Epithelial cell of prostate (primary cell): ENCODE data around the gene GRID1.

Experiments used
- DNase-seq: peaks from one replicate; pipeline ENCODE4 v3.0.0-alpha.2; 2011; ENCODE audit warnings: low read depth, low spot score
- H3K27ac ChIP-seq: fragments of 450-650 bp; 2 replicates; pipeline ENCODE4 v1.5.1; 2017; ENCODE audit warnings: mild to moderate bottlenecking

The GRID1 gene

DNA sequence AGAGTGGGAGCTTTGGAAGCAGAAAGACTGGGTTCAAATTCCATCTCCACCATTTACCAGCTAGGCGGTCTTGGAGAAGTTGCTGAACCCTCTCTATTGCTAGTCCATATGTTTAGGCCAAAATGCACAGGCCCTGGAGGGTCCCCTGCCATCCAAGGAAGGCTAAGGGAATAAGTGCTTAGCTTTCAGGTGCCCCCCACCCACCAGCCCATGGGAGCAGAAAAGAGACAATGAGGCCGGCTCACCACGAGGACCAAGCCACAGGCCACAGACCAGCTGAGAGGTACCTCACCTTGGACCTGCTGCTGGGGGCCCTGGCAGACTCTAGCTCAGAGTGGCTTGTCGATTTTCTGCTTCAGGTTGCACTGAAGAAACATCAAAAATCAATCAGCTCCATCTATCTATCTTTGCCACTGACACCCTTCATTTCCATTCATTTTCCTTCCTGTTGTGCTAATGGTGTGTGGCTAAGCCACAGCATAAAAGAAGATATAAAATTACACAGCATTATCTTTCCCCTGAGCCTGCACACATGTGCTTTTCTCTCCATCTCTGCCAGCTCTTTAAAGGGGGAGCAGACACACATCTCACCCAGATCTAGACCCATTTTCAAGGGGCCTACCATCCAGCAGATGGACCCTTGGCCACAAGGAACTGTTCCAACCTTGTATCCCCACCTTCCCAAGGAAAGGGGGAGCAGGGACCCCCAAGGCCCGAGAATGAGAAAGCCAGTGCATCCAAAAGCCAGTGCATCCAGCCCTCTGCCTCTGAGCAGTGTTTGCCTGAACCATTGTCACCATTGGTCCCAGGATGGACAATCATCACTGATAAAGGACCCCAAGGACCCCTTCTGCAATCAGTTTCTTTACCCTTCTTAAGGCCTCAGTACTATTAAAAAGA, 65.4 kb downstream of the GRID1 start:
- no peak for DNase-seq
- H3K27ac ChIP-seq = no peak overlapping the region

GRCh38 chr10:86300399-86300925, 66.1 kb downstream of the GRID1 start:
- no peak overlapping the region for H3K27ac ChIP-seq

DNA sequence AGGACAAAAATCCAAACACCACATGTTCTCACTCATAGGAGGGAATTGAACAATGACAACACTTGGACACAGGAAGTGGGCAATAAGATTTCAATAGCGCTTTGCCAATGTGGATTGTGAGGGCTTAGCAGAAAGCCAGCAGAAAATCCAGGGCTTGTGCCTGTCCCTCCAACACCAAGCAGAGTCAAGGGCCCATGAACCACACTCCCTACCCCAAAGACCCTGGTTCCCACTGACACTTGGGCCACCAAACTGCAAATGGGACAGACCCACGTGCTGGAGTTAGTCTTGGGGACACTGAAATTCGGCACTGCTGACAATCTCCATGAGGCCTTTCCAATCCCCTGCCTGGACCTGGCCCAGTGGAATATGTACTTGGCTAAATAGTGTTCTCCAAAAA, 67.0 kb downstream of the GRID1 start:
- no peak for DNase-seq

More at GRCh38 chr10:86300399-86300925, 66.1 kb downstream of the GRID1 start:
- no peak for DNase-seq

GRCh38 chr10:86298501-86299001, 68.0 kb downstream of the GRID1 start:
- no peak for DNase-seq
- H3K27ac ChIP-seq = no peak overlapping the region

More for the DNA sequence above, 67.0 kb downstream of the GRID1 start:
- H3K27ac ChIP-seq = no peak overlapping the region

DNA sequence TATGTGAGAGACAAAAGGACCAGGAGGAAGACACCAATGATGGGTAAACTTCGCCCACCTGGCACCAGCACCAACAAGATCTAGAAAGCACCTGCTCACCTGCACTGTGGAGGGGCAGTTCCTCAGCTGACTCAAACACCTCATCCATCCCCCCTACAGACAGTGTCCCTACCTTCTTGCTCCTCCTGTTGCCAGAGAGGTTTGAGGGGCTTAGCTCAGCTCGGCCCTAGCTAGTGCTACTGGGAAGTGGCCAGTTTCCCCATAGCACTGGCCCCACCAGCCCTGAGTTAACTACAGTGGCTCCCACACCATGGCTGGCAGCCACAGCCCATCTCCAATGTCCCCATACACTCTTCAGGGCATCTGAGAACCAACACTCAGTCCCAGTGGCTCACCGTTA, 70.8 kb downstream of the GRID1 start:
- no peak for DNase-seq
- no peak overlapping the region for H3K27ac ChIP-seq

- H3K27ac ChIP-seq = no peak overlapping the region
- DNase-seq = no peak
These were observed 71.2 kb downstream of the GRID1 start for GRCh38 chr10:86295351-86295750.

DNA sequence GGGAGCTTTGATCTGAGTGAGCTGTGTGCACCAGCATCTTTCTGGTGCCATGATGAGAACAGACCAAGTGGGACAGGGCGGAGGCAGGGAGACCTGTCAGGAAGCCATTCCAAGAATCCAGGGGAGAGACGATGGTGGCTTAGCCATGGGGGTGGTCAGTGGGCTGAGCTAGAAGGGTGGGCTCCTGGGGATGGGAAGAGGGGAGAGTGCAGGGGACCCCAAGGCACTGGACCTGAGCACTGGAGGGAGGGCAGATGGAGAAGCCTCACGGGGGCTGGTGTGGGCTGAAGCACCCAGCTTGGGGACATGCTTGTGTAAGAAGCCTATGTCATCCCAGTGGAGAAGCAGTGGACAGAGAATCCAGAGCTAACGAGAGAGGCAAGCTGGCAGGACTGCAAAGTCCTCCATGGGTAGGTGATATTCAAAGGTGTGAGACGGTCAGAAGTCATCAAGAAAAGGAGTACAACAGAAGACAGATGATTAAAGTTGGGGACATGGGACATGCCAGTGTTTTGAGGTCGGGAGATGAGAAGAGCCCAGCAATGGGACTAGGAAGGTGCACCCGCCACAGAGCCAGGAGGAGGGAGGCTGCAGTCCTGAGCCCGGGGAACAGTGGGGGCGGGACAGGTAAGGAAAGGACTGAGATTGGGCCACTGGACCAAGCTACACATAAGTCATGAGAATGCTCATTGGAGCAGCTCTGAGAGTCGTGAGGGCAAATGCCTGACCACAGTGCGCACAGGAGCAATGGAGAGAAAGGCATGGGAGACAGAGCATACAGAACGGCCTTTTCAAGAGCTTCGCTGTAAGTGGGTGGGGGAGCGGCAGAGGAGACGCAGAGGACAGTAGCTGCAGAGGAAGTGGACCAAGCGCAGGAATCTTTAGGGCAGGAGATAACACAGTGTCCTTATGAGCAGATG, 72.0 kb downstream of the GRID1 start:
- no peak for DNase-seq
- no peak overlapping the region for H3K27ac ChIP-seq

DNA sequence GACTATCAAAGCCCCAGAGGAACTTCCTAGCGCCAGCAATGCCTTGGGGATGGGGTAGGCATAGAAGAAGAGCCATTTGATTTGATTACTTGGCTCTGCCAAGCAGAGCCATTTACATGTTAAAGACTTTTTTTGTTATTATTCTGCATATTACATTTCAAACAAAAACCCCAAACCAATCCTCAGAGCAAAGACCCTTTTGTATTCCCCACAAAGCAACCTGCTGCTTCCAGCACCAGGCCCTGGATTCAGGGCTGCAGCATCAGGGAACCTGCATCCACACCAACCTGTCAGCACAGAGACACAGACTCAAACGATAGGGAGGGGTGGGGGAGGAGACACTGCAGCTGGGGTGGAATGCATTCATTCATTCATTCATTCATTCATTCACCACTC, 73.2 kb downstream of the GRID1 start:
- no peak for DNase-seq
- no peak overlapping the region for H3K27ac ChIP-seq

- no peak overlapping the region for H3K27ac ChIP-seq
- no peak for DNase-seq
These were observed 73.9 kb downstream of the GRID1 start for GRCh38 chr10:86292462-86293395.

DNA sequence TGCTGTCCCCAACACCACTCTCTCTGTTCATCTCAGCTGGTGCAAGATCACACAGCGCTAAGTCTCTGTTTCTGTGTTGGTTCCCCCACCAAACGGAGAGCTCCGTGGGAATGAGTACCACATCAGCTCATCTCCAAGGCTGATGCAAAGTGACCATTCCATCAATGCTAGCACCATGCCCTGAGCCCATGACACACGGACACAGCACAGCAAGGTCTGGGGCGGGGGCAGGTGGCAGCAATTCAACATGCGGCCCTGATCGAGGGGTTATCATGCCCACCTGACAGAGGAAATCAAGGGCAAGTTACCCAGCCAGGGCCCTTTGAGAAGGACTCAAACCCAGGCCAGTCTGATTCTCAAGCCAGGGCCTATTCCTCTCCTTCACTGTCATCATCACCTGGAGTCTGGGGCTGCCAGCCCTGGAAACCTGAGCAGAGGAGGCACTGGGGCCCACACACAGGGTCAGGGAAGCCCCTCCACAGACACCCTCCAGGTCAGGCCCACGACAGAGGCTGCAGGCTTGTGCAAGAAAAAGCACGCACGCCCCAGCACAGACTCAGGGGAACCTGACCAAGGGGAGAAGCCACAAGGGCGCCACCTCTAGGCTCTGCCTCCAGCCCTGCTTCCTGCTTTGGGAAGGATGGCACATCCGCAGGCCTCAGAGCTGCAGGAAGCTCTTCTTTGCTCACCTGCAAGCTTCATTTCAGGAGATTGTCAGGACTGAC, 74.8 kb downstream of the GRID1 start:
- no peak for DNase-seq
- H3K27ac ChIP-seq = no peak overlapping the region

- no peak for DNase-seq
- H3K27ac ChIP-seq = no peak overlapping the region
These were observed 75.5 kb downstream of the GRID1 start for GRCh38 chr10:86290933-86291615.

DNA sequence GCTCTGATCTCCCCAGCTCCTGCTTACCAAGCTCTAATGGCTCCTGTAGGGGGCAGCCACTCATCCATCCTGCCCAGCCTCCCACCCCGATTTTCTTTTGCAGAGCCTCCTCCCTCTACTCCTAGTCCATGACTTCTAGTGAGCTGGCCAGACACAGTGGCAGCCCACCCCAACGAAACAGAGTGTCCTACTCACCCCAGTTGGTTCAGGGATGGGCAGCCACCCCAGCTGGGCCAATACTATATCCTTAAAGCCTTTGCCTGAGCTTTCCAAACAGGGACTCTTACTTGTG, 77.1 kb downstream of the GRID1 start:
- no peak for DNase-seq
- no peak overlapping the region for H3K27ac ChIP-seq

- DNase-seq = no peak
- no peak overlapping the region for H3K27ac ChIP-seq
These were observed 77.7 kb downstream of the GRID1 start for GRCh38 chr10:86288695-86289576.

GRCh38 chr10:86287966-86288579, 78.5 kb downstream of the GRID1 start:
- DNase-seq = no peak
- no peak overlapping the region for H3K27ac ChIP-seq

- no peak for DNase-seq
- no peak overlapping the region for H3K27ac ChIP-seq
These were observed 79.3 kb downstream of the GRID1 start for GRCh38 chr10:86287110-86287793.

DNA sequence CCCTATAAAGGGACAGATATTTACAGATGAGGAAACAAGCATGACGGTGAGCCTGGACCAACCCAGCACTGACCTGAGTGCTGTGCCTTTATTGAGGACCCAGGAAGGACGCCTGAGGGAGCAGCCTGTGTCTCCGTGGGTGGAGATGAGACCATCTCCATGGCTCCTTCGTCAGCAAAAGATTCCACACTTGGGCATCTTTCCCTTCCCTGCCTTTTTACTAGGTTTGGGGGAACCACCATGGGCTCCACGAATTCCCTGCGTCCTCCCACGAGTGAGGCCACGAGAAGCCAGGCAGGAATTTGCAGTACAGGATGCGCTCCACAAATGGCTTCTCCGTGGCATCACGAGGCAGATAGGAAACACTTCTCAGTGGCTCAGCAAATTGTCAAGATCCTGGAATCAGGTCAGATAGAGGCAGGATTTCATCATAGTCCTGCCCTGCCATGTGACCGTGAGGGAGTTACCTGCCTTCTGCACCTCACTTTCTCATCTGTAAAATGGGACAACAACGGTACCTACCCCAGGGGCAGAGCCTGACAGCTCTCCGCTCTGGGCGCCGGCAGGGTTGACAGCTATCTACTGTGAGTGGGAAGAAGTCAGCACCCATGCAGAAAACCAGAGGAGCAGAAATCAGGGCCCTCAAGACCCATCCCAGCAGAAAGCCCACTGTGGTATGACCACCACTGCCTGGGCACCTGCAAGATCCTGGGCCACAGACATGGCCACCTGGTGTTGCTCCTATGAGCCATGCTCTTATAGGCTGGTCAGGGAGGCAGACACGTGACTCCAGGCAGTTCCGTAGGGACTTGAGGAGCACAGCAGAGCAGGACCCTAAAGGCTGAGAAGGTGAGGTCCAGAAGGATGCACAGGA, 80.1 kb downstream of the GRID1 start:
- H3K27ac ChIP-seq = no peak overlapping the region
- DNase-seq = no peak
